Endodermal cell (in vitro differentiated cells): ENCODE measurements around the gene ACP7. TPM values are rescaled to one million over a fixed set of nuclear protein-coding genes. Genes with fewer than 3 reads are reported as not detected.

Source experiments
- DNase-seq: peaks from one replicate; pipeline ENCODE4 v3.0.0-alpha.2; 2017
- H3K27ac ChIP-seq: 2 replicates; pipeline ENCODE4 v1.5.1; 2013; ENCODE audit warnings: mild to moderate bottlenecking, low read depth, low read length, moderate library complexity
- H3K27me3 ChIP-seq: 2 replicates; pipeline ENCODE4 v1.6.1; 2013; ENCODE audit warnings: mild to moderate bottlenecking, low read length, moderate library complexity; ENCODE audit not compliant: insufficient read depth, control insufficient read depth, poor library complexity, severe bottlenecking
- H3K36me3 ChIP-seq: 2 replicates; pipeline ENCODE4 v1.7.0; 2013; ENCODE audit warnings: mild to moderate bottlenecking, low read length, moderate library complexity; ENCODE audit not compliant: control insufficient read depth, insufficient read depth
- H3K4me1 ChIP-seq: one replicate; pipeline ENCODE4 v1.7.0; 2013; ENCODE audit warnings: low read length; ENCODE audit not compliant: control insufficient read depth, insufficient read depth
- H3K4me3 ChIP-seq: 2 replicates; pipeline ENCODE4 v1.5.1; 2013; ENCODE audit warnings: mild to moderate bottlenecking, low read length, moderate library complexity
- H3K9ac ChIP-seq: 2 replicates; pipeline ENCODE4 v1.6.1; 2013; ENCODE audit warnings: mild to moderate bottlenecking, low read length, moderate library complexity; ENCODE audit not compliant: poor library complexity, severe bottlenecking; ENCODE audit errors: extremely low read depth
- H3K9me3 ChIP-seq: 2 replicates; pipeline ENCODE4 v1.6.1; 2013; ENCODE audit warnings: mild to moderate bottlenecking, low read length, moderate library complexity; ENCODE audit not compliant: control insufficient read depth
- H3K27ac Mint-ChIP-seq: 2 replicates; pipeline ENCODE4 v1.8.0; 2020; ENCODE audit warnings: mixed read lengths
- H3K27me3 Mint-ChIP-seq: 2 replicates; pipeline ENCODE4 v1.8.0; 2021; ENCODE audit warnings: mild to moderate bottlenecking, mixed read lengths; ENCODE audit not compliant: insufficient read depth
- H3K36me3 Mint-ChIP-seq: 2 replicates; pipeline ENCODE4 v1.8.0; 2020; ENCODE audit warnings: low read depth, mixed read lengths
- H3K4me1 Mint-ChIP-seq: 2 replicates; pipeline ENCODE4 v1.8.0; 2020; ENCODE audit warnings: mixed read lengths
- H3K4me3 Mint-ChIP-seq: 2 replicates; pipeline ENCODE4 v1.8.0; 2020; ENCODE audit warnings: mild to moderate bottlenecking, moderate library complexity, mixed read lengths
- H3K9me3 Mint-ChIP-seq: 2 replicates; pipeline ENCODE4 v1.8.0; 2020; ENCODE audit warnings: mild to moderate bottlenecking, mixed read lengths
- CTCF ChIP-seq: fragments of 200-600 bp; sonication (generic); conservative IDR thresholded peaks from 2 replicates; pipeline ENCODE4 v1.5.0; 2021; ENCODE audit warnings: antibody characterized with exemption, mild to moderate bottlenecking
- WGBS, 2 experiments: methylation state at CpG; one replicate each; pipeline versions ENCODE4 v1.1.5 to v1.1.7; 2013; ENCODE audit warnings: missing lambda C conversion rate in 2 of 2, mixed read lengths in 1 of 2; ENCODE audit not compliant: insufficient coverage in 1 of 2, insufficient read length in 1 of 2; 5-methylcytosine and 5-hydroxymethylcytosine counted together
- total RNA-seq, 2 donors: library from RNA; stranded (reverse); fragmentation: NEBNext Ultra II Directional in 1 of 2; extraction: Animal tissue kit (Norgen Biotek cat#: 25700) in 1 of 2; gene quantifications; 2 replicates in 1 of 2; 3 replicates in 1 of 2; pipeline ENCODE4 v1.2.1, GENCODE V29; 2021

ACP7 gene
- total RNA-seq, 2 donors from 2014 or later = 0.29 TPM; not detected in 1

GRCh38 chr19:39122934-39123731 is 39.0 kb downstream of the ACP7 start:
- peaks cover 6% of the 10 kb centered on the region for H3K27me3 Mint-ChIP-seq
- no peak overlapping the region for H3K9ac ChIP-seq
- H3K27ac Mint-ChIP-seq = no peak overlapping the region
- no peaks in the 10 kb centered on the region for H3K36me3 ChIP-seq
- no peaks in the 10 kb centered on the region for H3K27me3 ChIP-seq
- TF ChIP-seq CTCF = no peak
- no peaks in the 10 kb centered on the region for H3K4me1 ChIP-seq
- H3K9me3 Mint-ChIP-seq = no peaks in the 10 kb centered on the region
- no peak for DNase-seq
- peaks cover 17% of the 10 kb centered on the region for H3K4me1 Mint-ChIP-seq
- H3K4me3 Mint-ChIP-seq = no peak overlapping the region
- H3K4me3 ChIP-seq = no peak overlapping the region
- no peak overlapping the region for H3K27ac ChIP-seq
- H3K9me3 ChIP-seq = no peaks in the 10 kb centered on the region
- no peaks in the 10 kb centered on the region for H3K36me3 Mint-ChIP-seq
- WGBS, 2 experiments = 91 to 93% methylated on average over 18 of the region's 18 CpGs

GRCh38 chr19:39124136-39124764 is 40.1 kb downstream of the ACP7 start:
- peak overlapping the region; percentile 53 for H3K27ac ChIP-seq

GRCh38 chr19:39125199-39125553 is 41.0 kb downstream of the ACP7 start:
- Mint-ChIP-seq H3K9me3 (no peaks in the 10 kb centered on the region), H3K27ac (peak overlapping the region; percentile 95), H3K4me1 (peaks cover 18% of the 10 kb centered on the region), H3K27me3 (peaks cover 6% of the 10 kb centered on the region), H3K4me3 (peak overlapping the region; percentile 96), H3K36me3 (no peaks in the 10 kb centered on the region)
- no peak overlapping the region for H3K9ac ChIP-seq
- H3K27ac ChIP-seq = no peak overlapping the region
- WGBS, 2 experiments = 0 to 40% methylated on average over 3 to 7 of the region's 7 CpGs
- no peaks in the 10 kb centered on the region for H3K36me3 ChIP-seq
- H3K4me1 ChIP-seq = no peaks in the 10 kb centered on the region
- H3K4me3 ChIP-seq = peak overlapping the region; percentile 89
- no peaks in the 10 kb centered on the region for H3K27me3 ChIP-seq
- no peaks in the 10 kb centered on the region for H3K9me3 ChIP-seq
- no peak for DNase-seq
- no peak for TF ChIP-seq CTCF

More at GRCh38 chr19:39124136-39124764, 40.1 kb downstream of the ACP7 start:
- Histone ChIP-seq H3K9me3 (no peaks in the 10 kb centered on the region), H3K4me3 (no peak overlapping the region), H3K4me1 (no peaks in the 10 kb centered on the region), H3K27me3 (no peaks in the 10 kb centered on the region), H3K9ac (no peak overlapping the region), H3K36me3 (no peaks in the 10 kb centered on the region)
- H3K36me3 Mint-ChIP-seq = no peaks in the 10 kb centered on the region
- 76 to 88% methylated on average over 6 to 7 of the region's 7 CpGs for WGBS, 2 experiments
- peaks cover 6% of the 10 kb centered on the region for H3K27me3 Mint-ChIP-seq
- H3K27ac Mint-ChIP-seq = peak overlapping the region; percentile 64
- no peak for TF ChIP-seq CTCF
- DNase-seq = peak; percentile 63
- no peak overlapping the region for H3K4me3 Mint-ChIP-seq
- peaks cover 17% of the 10 kb centered on the region for H3K4me1 Mint-ChIP-seq
- H3K9me3 Mint-ChIP-seq = no peaks in the 10 kb centered on the region
